ENCODE results near the gene BCAS3.
"Not testable (repeated sequence)": the region's sequence is repeated elsewhere in the genome, so short reads cannot be mapped to it uniquely, and the experiment has no call there.

The BCAS3 gene

GRCh38 chr17:60934723-60935122 lies 257.1 kb downstream of the BCAS3 start:
- H3K9ac ChIP-seq (ENCODE audit: low read length) = no peak overlapping the region
- no peaks in the 10 kb centered on the region for H3K9me3 ChIP-seq (ENCODE audit: insufficient read depth, low read length)
- H4K20me1 ChIP-seq (ENCODE audit: insufficient read depth, low read length) = no peaks in the 10 kb centered on the region
- H3K27ac ChIP-seq (ENCODE audit: low read length) = no peak overlapping the region
- H3K36me3 ChIP-seq (replicated peaks; ENCODE audit: low read depth, low read length) = no peaks in the 10 kb centered on the region
- H3K27me3 ChIP-seq (ENCODE audit: low read depth, low read length) = no peaks in the 10 kb centered on the region
- H3K79me2 ChIP-seq (ENCODE audit: low read length) = no peaks in the 10 kb centered on the region
- H3K4me1 ChIP-seq (ENCODE audit: low read length) = no peaks in the 10 kb centered on the region
- TF ChIP-seq EZH2phosphoT487 (IDR thresholded peaks at IDR 0.05; ENCODE audit: low read depth) (no peak), CTCF (IDR thresholded peaks at IDR 0.05; ENCODE audit: low read depth, low read length) (no peak)
- no peak overlapping the region for H3K4me2 ChIP-seq (ENCODE audit: low read length)
- H3K4me3 ChIP-seq (ENCODE audit: low read length) = no peak overlapping the region
- no peak overlapping the region for H2AFZ ChIP-seq (ENCODE audit: low read depth, low read length)

GRCh38 chr17:60935991-60936390 lies 258.3 kb downstream of the BCAS3 start:
- H3K9me3 ChIP-seq (ENCODE audit: insufficient read depth, low read length); H3K4me2 ChIP-seq (ENCODE audit: low read length); H3K4me1 ChIP-seq (ENCODE audit: low read length); H3K27ac ChIP-seq (ENCODE audit: low read length); H3K4me3 ChIP-seq (ENCODE audit: low read length); H4K20me1 ChIP-seq (ENCODE audit: insufficient read depth, low read length); H2AFZ ChIP-seq (ENCODE audit: low read depth, low read length); H3K27me3 ChIP-seq (ENCODE audit: low read depth, low read length); H3K79me2 ChIP-seq (ENCODE audit: low read length); H3K36me3 ChIP-seq (replicated peaks; ENCODE audit: low read depth, low read length); H3K9ac ChIP-seq (ENCODE audit: low read length): not testable (repeated sequence)

GRCh38 chr17:60939318-60939717 lies 261.7 kb downstream of the BCAS3 start:
- no peak for TF ChIP-seq CTCF (IDR thresholded peaks at IDR 0.05; ENCODE audit: low read depth, low read length)
- no peak for TF ChIP-seq EZH2phosphoT487 (IDR thresholded peaks at IDR 0.05; ENCODE audit: low read depth)
- H3K4me2 ChIP-seq (ENCODE audit: low read length) = no peak overlapping the region
- no peaks in the 10 kb centered on the region for H4K20me1 ChIP-seq (ENCODE audit: insufficient read depth, low read length)
- H3K9me3 ChIP-seq (ENCODE audit: insufficient read depth, low read length) = no peaks in the 10 kb centered on the region
- no peak overlapping the region for H3K27ac ChIP-seq (ENCODE audit: low read length)
- H3K4me3 ChIP-seq (ENCODE audit: low read length) = no peak overlapping the region
- H3K4me1 ChIP-seq (ENCODE audit: low read length) = no peaks in the 10 kb centered on the region
- no peak overlapping the region for H3K9ac ChIP-seq (ENCODE audit: low read length)
- H3K36me3 ChIP-seq (replicated peaks; ENCODE audit: low read depth, low read length) = no peaks in the 10 kb centered on the region
- no peak overlapping the region for H2AFZ ChIP-seq (ENCODE audit: low read depth, low read length)
- H3K27me3 ChIP-seq (ENCODE audit: low read depth, low read length) = no peaks in the 10 kb centered on the region
- no peaks in the 10 kb centered on the region for H3K79me2 ChIP-seq (ENCODE audit: low read length)

GRCh38 chr17:60941028-60941427 lies 263.4 kb downstream of the BCAS3 start:
- no peaks in the 10 kb centered on the region for H4K20me1 ChIP-seq (ENCODE audit: insufficient read depth, low read length)
- no peaks in the 10 kb centered on the region for H3K27me3 ChIP-seq (ENCODE audit: low read depth, low read length)
- H3K4me1 ChIP-seq (ENCODE audit: low read length) = no peaks in the 10 kb centered on the region
- no peaks in the 10 kb centered on the region for H3K36me3 ChIP-seq (replicated peaks; ENCODE audit: low read depth, low read length)
- no peak for TF ChIP-seq EZH2phosphoT487 (IDR thresholded peaks at IDR 0.05; ENCODE audit: low read depth)
- TF ChIP-seq CTCF (IDR thresholded peaks at IDR 0.05; ENCODE audit: low read depth, low read length) = no peak
- no peak overlapping the region for H3K27ac ChIP-seq (ENCODE audit: low read length)
- no peaks in the 10 kb centered on the region for H3K9me3 ChIP-seq (ENCODE audit: insufficient read depth, low read length)
- no peak overlapping the region for H3K4me3 ChIP-seq (ENCODE audit: low read length)
- H3K9ac ChIP-seq (ENCODE audit: low read length) = no peak overlapping the region
- H2AFZ ChIP-seq (ENCODE audit: low read depth, low read length) = no peak overlapping the region
- no peak overlapping the region for H3K4me2 ChIP-seq (ENCODE audit: low read length)
- no peaks in the 10 kb centered on the region for H3K79me2 ChIP-seq (ENCODE audit: low read length)

GRCh38 chr17:60941571-60941970 lies 263.9 kb downstream of the BCAS3 start:
- no peaks in the 10 kb centered on the region for H3K4me1 ChIP-seq (ENCODE audit: low read length)
- H3K9ac ChIP-seq (ENCODE audit: low read length) = no peak overlapping the region
- no peaks in the 10 kb centered on the region for H3K79me2 ChIP-seq (ENCODE audit: low read length)
- no peaks in the 10 kb centered on the region for H3K9me3 ChIP-seq (ENCODE audit: insufficient read depth, low read length)
- no peaks in the 10 kb centered on the region for H4K20me1 ChIP-seq (ENCODE audit: insufficient read depth, low read length)
- H3K27ac ChIP-seq (ENCODE audit: low read length) = no peak overlapping the region
- no peak overlapping the region for H3K4me2 ChIP-seq (ENCODE audit: low read length)
- no peaks in the 10 kb centered on the region for H3K36me3 ChIP-seq (replicated peaks; ENCODE audit: low read depth, low read length)
- no peaks in the 10 kb centered on the region for H3K27me3 ChIP-seq (ENCODE audit: low read depth, low read length)
- H3K4me3 ChIP-seq (ENCODE audit: low read length) = no peak overlapping the region
- TF ChIP-seq EZH2phosphoT487 (IDR thresholded peaks at IDR 0.05; ENCODE audit: low read depth) = no peak
- TF ChIP-seq CTCF (IDR thresholded peaks at IDR 0.05; ENCODE audit: low read depth, low read length) = no peak
- no peak overlapping the region for H2AFZ ChIP-seq (ENCODE audit: low read depth, low read length)

All from OCI-LY3 (cell line).